Kidney glomerular epithelial cell (primary cell): ENCODE results near the gene C6.
A peak's percentile ranks its signal among the peaks of the same experiment; 100 is the strongest.

ENCODE experiments used
- DNase-seq: peaks from one replicate; lab custom pipeline; 2025; lab: John Stamatoyannopoulos, UW

C6 gene

GRCh38 chr5:41120600-41120999, 92.7 kb downstream of the C6 start:
- DNase-seq = no peak

DNA sequence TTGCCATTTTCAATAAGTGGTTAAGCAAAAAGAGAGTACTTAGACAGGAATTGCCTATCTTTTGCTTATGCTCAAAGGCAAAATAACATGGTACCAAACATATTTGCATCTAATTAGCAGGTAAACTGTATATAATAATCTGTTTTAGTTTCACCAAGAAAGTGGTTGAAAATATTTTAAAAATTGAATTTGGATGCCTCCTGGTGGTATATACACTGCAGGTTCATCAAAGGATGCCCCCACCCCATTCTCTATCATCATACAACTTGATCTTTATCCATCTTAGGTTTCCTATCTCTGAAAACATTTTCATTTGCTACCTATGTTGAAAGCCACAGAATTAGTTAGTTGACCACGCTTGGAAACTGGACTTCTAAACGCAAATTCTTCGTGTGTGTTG, 95.2 kb downstream of the C6 start:
- no peak for DNase-seq

GRCh38 chr5:41115281-41115680, 98.1 kb downstream of the C6 start:
- DNase-seq = peak; percentile 52

GRCh38 chr5:41112486-41113455, 100.6 kb downstream of the C6 start:
- DNase-seq = no peak

DNA sequence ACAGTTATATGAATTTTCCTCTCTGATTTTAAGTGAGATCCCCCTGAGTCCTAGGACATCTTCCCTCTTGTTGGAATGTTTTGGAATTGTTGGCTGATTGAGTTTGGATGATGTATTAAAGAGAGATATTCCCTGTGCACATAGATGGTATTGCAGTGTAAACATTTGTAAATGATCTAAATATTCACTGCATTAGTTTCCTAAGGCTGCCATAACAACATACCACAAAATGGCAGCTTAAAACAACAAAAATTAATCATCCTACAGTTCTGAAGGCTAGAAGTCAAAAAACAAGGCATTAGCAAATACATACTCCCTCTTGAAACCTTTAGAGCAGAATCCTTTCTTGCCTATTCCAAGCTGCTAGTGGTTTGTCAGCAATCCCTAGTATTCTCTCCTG, 104.1 kb downstream of the C6 start:
- peak; percentile 15 for DNase-seq

DNA sequence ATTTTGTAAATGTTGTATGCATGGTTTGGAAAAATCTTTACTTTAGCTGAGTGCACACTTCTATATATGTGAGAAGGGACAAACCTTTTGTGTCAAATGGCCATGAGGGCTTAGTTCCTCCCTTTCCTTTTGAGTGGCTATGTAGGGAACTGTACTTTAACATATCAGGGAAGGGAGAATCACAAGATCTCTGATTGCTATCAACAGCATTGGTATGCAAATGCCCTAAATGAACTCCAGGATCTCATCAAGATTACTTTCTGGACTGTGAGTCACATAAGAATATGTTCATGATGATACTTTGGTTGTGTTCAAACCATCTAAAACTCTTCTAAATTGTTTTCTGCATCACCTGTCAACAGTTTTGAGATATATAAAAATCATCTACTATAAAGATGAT, 111.0 kb downstream of the C6 start:
- no peak for DNase-seq

DNA sequence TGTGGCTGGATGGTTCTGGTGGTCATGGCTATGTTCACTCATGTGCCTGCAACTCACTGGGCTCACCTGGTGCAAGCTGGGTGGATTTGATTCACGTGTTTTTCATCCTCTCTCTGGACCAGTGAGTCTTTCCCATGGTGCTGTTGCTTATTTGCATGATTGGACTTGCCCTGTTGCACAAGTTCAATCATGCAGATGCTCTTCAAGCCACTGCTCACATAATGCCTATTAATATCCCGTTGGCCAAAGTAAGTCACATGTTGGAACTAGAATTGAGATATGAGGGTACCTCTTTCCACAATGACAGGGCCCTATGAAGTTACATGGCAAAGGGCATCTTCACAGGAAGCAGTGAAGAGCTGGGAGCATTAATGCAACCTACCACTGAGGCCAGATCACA, 115.7 kb downstream of the C6 start:
- no peak for DNase-seq

- DNase-seq = no peak
Observed at GRCh38 chr5:41095324-41096101, 117.8 kb downstream of the C6 start.

- DNase-seq = no peak
Observed at GRCh38 chr5:41094871-41095270, 118.5 kb downstream of the C6 start.

DNA sequence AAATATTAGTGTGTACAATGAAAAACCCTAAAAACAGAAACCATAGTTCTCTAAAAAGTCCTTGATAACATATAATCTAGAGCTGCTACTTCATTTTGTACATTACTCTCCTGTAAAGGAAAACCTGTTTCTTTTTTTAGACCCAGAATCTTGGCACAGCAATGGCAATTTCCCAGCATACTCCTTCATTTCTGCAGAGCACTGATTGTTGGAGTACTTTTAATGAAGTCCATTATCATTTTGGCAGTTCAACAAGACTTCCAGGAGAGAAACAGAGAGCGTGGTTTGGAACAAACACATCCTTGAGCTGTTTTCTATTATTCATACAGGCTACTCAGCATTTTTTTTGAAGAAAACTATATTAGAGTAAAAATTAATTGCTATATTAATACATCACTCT, 119.5 kb downstream of the C6 start:
- DNase-seq = no peak
